AG20443 (cell line): ENCODE results near the gene PDE4D.

ENCODE experiments used
- DNase-seq: peaks from one replicate; pipeline ENCODE4 v3.0.0; 2012; ENCODE audit warnings: low spot score, mixed read lengths

Gene PDE4D

GRCh38 chr5:59838989-59839388 lies 54.5 kb downstream of the PDE4D start:
- no peak for DNase-seq

GRCh38 chr5:59838067-59838466 lies 55.5 kb downstream of the PDE4D start:
- no peak for DNase-seq

DNA sequence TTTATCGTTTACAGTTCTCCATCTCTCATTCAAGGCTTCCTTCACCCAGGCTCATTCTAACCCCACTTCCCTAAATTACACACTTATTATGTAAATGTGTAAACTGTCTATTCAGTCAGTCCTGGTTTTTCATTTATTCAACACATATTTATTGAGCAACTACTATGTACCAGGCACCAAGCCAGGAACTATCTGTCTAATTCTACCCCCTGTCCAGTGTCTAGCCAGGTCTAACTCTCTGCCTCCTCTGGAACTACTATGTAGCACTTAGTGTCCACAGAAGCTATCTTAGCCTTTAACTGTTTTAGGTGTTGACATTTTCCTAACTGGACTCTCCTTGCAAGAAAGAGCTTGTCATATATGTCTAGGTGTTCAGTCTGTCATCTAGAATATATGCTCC lies 56.5 kb downstream of the PDE4D start:
- DNase-seq, result no peak

GRCh38 chr5:59835800-59836199 lies 57.7 kb downstream of the PDE4D start:
- DNase-seq, result no peak

GRCh38 chr5:59833448-59833847 lies 60.1 kb downstream of the PDE4D start:
- DNase-seq, result no peak

DNA sequence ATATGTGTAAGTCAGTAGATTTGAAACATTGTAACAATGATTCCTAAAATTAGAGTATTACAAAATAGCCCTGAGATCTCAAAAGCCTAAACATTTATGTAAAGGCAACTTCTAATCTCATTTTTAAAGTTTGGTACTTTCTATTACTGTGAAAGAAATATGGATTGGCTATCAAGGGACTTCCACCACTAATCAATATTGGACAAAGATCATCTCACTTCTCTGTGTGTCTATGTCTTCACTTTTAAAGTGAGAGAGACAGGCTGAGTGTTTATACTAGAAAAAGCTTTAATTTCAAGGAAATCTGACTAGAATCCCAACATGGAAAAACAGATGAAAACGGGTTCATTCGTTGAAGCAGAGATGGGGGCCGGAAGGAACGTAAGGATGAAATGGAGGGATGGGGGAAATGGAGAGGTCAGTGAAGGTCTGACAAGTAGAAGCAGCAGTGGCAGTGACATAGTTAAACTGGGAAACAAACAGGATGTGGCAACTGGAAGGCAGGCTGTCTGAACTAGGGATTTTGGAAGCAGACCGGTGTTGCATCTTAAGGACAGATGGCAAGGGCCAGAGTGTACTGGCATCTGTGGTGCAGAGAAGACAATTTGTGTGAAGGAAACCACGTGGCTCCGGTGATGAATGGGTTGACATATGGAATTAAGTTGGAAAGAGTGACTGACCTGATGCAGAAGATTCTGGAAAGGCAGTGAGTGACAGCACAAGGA lies 60.8 kb downstream of the PDE4D start:
- DNase-seq, result no peak

DNA sequence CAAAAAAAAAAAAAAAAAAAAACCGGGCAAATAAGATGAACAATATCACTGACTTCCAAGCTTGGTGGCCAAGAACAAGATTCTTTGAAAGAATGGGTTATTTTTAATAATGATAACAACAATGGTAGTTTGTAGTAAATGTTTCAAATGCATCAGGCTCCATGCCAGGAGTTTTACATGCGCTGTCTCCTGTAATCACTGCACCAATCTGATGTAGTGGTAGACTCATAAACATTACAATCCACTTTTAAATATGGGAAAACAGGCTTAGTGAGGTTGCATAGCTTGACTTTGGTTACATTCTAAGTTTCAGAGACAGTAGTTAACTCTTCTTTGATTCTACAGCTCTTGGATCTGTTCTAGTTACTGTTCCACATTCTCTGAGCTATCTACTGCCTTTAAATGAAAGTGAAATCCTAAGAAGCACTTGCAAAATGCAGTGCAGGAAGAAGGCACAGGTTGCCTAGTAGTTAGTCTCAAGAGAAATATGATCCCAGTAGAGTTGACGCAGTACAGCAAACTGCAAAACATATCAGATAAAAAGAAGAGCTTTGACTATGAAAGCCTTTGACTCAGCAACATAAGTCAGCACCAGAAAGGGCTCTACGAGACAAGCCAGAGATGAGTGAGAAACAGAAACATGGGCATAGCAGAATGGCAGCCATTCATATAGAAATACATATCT lies 62.1 kb downstream of the PDE4D start:
- no peak for DNase-seq

DNA sequence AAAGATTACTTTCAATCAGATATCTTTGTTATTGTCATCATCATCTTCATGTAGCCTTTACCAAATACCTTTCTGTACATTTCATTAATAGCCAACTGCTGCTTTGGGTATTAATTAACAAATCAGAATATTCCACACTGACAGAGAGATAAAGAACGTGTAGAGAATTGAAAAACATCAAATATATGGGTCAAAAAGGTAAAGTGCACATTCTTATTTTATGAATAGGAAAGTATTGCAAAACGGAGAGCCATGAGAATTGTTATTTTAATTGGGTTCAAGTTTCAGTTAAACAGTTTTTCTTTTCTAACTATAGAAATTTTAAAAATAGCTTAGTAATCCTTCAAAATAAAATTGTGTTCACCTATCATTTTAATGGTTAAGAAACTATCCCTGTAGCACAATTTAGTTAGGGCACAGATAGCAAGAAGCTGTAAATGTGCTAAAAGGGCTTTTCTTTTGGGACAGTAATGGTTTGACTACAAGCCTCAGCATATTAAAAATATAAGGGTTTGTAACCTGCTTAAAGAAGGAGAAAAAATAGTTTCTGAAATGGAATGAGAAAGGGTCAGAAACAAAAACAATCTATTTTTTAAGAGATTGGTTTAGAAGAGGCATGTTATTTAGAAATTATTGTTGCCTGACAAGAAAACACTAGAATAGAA lies 62.9 kb downstream of the PDE4D start:
- DNase-seq, result no peak

GRCh38 chr5:59829922-59830321 lies 63.6 kb downstream of the PDE4D start:
- DNase-seq, result no peak

DNA sequence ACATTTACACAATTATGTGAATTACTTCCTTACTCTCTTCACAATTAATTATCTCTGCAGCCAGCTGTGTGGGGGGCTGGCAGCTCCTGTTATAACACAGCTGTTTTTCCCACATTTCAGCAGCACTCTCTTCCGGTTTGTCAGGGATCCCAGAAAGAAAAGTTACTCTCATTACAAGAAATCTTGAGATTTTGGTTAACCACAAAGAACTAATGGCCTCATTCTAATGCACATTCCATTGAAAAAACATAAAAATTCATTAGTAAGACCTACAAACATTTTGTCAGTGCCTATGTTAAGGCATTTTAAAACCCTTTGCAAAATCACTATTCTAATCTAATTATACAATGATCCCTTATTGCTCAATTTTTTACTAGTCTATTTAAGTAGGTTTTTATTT lies 64.1 kb downstream of the PDE4D start:
- DNase-seq, result peak; percentile 43

GRCh38 chr5:59828623-59829022 lies 64.9 kb downstream of the PDE4D start:
- no peak for DNase-seq

GRCh38 chr5:59826996-59827395 lies 66.5 kb downstream of the PDE4D start:
- no peak for DNase-seq

DNA sequence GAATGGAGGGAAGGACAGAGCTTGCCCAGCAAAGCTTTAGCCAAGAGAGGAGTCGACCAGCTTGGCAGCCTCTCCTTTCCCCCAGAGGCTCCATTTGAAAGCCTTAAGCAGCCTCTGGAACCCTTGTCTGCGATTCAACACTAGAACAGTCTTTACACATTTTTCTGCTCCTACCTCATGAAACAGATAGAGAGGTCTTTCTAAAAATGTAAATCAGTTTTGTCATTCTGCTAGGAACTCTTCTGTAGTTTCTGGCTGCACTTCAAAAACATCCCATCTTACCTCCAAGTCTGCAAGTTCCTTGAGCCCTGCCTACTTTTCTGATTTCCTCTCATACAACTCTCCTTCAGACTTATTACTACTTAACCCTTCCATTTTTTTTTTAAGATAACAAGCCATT lies 70.1 kb downstream of the PDE4D start:
- DNase-seq, result no peak

- DNase-seq, result no peak
These were observed 73.7 kb downstream of the PDE4D start for GRCh38 chr5:59819806-59820205.

GRCh38 chr5:59817536-59817935 lies 76.0 kb downstream of the PDE4D start:
- DNase-seq, result no peak

DNA sequence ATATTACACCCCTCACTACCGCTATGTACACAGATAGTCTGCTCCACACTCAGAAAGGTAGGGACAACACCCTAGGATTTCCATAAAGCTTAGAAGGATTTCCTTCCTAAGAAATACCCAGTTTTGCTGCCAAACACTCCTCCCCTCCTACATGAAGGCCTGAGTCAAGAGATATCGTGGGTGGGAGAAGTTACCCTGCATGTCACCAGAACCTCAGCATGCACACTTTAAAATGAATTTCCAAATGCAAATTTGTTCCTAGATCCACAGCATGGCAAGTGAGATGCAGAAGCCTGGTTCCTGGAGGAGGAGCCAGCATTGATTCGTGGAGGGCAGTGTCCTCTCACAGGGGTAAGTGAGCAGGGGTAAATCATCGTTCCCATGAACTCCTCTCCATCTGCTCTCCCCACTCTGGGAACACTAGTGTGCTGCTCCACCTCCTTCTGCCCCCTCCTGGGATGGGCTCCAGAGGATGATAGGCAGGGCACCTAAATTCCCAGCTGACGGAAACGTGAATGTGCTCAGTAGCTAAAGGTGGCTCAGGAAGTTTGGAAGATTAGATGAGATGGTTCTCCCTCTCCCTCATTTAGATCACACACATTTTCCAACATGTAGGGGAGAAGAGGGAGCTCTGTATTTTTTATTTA lies 76.7 kb downstream of the PDE4D start:
- no peak for DNase-seq

- DNase-seq, result no peak
These were observed 79.0 kb downstream of the PDE4D start for GRCh38 chr5:59814537-59814872.

DNA sequence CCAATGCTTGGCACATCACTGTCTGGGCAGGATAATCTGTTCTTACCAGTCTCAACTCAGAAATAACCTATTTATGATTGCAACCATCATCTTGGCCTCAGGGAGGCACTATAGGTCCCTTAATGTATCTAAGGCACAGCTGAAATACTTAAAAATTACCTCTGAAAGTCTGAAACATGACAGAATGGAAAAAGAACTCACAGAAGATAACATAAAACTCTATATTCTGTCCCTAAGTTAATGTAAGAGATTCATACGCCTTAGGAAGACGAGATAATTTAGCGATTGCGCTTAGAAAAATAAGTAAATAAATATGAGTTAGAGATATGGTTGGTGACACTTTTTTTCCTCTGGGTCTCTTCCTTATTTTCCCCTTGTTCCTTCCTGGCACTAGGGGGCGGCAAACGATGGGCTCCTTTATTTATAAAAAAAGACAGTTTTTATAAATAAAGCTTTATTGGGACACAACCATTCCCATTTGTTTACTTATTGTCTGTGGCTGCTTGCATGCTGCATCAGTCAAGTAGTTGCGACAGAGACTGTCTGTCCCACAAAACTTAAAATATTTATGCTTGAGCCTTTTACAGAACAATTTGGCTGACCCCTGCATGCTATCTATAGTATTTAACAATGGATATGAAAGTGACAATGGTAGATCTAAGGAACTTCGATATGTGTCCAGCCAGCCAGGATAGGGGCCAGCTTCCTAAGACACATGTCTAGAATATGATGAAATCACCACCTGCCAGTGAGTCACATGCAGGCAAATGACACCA lies 79.6 kb downstream of the PDE4D start:
- DNase-seq, result peak; percentile 34

GRCh38 chr5:59810041-59810440 lies 83.5 kb downstream of the PDE4D start:
- peak; percentile 80 for DNase-seq

DNA sequence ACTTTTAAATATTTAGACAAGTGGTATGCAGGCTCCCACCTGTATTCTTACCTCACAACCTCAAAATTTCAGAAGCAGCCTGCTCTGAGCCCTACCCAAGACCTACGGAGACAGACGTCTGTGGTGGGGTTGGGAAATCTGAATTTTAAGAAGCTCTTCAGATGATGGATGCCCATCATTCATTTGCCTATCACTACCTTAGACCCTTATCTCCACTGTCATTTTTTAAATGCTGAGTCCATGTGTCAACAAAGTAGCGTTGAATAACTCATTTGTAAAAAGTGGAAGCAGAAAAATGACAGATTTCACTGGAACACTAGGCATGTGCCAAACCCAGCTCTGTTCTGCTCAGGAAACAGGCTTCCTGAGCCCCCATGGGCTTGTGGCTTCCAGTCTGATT lies 85.7 kb downstream of the PDE4D start:
- DNase-seq, result no peak

GRCh38 chr5:59800347-59800893 lies 93.1 kb downstream of the PDE4D start:
- no peak for DNase-seq
